CD8-positive, alpha-beta memory T cell (primary cell): ENCODE measurements around the gene CALML6. TPM values are rescaled to one million over a fixed set of nuclear protein-coding genes. Genes with fewer than 3 reads are reported as not detected.

ENCODE experiments used
- CTCF ChIA-PET: fragments of 350-600 bp; sonication (Branson Sonifier 250); formaldehyde crosslinking; loops from one replicate; lab custom pipeline; 2021; ENCODE audit warnings: antibody characterized with exemption; lab: Charles Lee
- POLR2A ChIA-PET: fragments of 350-600 bp; sonication (Branson Sonifier 250); formaldehyde crosslinking; loops from one replicate; lab custom pipeline; 2021; ENCODE audit warnings: antibody characterized with exemption; lab: Charles Lee
- DNase-seq, 5 donors: peaks; one replicate each; pipeline versions ENCODE4 v3.0.0 to v3.0.0-alpha.2; 2020 to 2022; ENCODE audit warnings: mixed read lengths in 1 of 5
- H3K27ac ChIP-seq: one replicate; pipeline ENCODE4 v1.7.0; 2013; ENCODE audit warnings: low read depth, mild to moderate bottlenecking, low read length, moderate library complexity
- H3K27me3 ChIP-seq: 2 replicates; pipeline ENCODE4 v1.7.0; 2013; ENCODE audit warnings: low read length, mild to moderate bottlenecking; ENCODE audit not compliant: insufficient read depth, poor library complexity, severe bottlenecking
- H3K36me3 ChIP-seq: 2 replicates; pipeline ENCODE4 v1.7.0; 2013; ENCODE audit warnings: mild to moderate bottlenecking, low read length, moderate library complexity; ENCODE audit not compliant: insufficient read depth
- H3K4me1 ChIP-seq: 2 replicates; pipeline ENCODE4 v1.7.0; 2013; ENCODE audit warnings: mild to moderate bottlenecking, low read length, moderate library complexity; ENCODE audit not compliant: insufficient read depth
- H3K4me3 ChIP-seq: 2 replicates; pipeline ENCODE4 v1.7.0; 2013; ENCODE audit warnings: mild to moderate bottlenecking, low read length
- H3K9me3 ChIP-seq: 2 replicates; pipeline ENCODE4 v1.7.0; 2013; ENCODE audit warnings: mild to moderate bottlenecking, low read length
- H3K27ac Mint-ChIP-seq, 8 donors: one replicate each; pipeline ENCODE4 v1.8.0; 2020 to 2021; ENCODE audit warnings: mixed read lengths in 8 of 8, mild to moderate bottlenecking in 6 of 8, inconsistent platforms in 3 of 8, moderate library complexity in 3 of 8
- H3K27me3 Mint-ChIP-seq, 2 donors: one replicate each; pipeline ENCODE4 v1.8.0; 2020 to 2021; ENCODE audit warnings: mixed read lengths in 2 of 2, mild to moderate bottlenecking in 1 of 2, moderate library complexity in 1 of 2
- H3K36me3 Mint-ChIP-seq, 3 donors: one replicate each; pipeline ENCODE4 v1.8.0; 2020 to 2021; ENCODE audit warnings: mixed read lengths in 3 of 3, inconsistent platforms in 1 of 3, mild to moderate bottlenecking in 1 of 3
- H3K4me1 Mint-ChIP-seq, 3 donors: one replicate each; pipeline ENCODE4 v1.8.0; 2020 to 2021; ENCODE audit warnings: mixed read lengths in 3 of 3, inconsistent platforms in 1 of 3, mild to moderate bottlenecking in 1 of 3
- H3K4me3 Mint-ChIP-seq, 7 donors: one replicate each; pipeline ENCODE4 v1.8.0; 2020 to 2021; ENCODE audit warnings: mixed read lengths in 7 of 7, mild to moderate bottlenecking in 6 of 7, moderate library complexity in 4 of 7, inconsistent platforms in 2 of 7
- H3K9me3 Mint-ChIP-seq, 5 donors: one replicate each; pipeline ENCODE4 v1.8.0; 2020 to 2022; ENCODE audit warnings: mixed read lengths in 5 of 5, mild to moderate bottlenecking in 3 of 5, moderate library complexity in 2 of 5, inconsistent platforms in 1 of 5
- polyA plus RNA-seq: library from polyadenylated mRNA; unstranded; fragments of 300-500 nt; fragmentation: Illumina TruSeq; gene quantifications from one replicate; pipeline ENCODE4 v1.2.3, GENCODE V29; 2021
- total RNA-seq, 2 experiments: library from RNA; stranded (reverse); gene quantifications; one replicate each; pipeline ENCODE4 v1.2.3, GENCODE V29; 2021

The CALML6 gene
- total and polyA plus RNA-seq, 3 experiments from 2014 or later = 0.46 to 0.78 TPM; not detected in 1

GRCh38 chr1:1947493-1947892 is 32.4 kb downstream of the CALML6 start:
- ChIA-PET POLR2A (no interaction called here), CTCF (no interaction called here)
- H3K36me3 Mint-ChIP-seq = peaks cover 0 to 6% (median 0%) of the 10 kb centered on the region in 3 donors
- peaks cover 7 to 23% of the 10 kb centered on the region in 2 donors for H3K27me3 Mint-ChIP-seq
- no peak overlapping the region for H3K27ac Mint-ChIP-seq
- H3K9me3 Mint-ChIP-seq = peaks cover 0 to 6% (median 3%) of the 10 kb centered on the region in 5 donors
- H3K36me3 ChIP-seq = no peaks in the 10 kb centered on the region
- DNase-seq = no peak
- no peak overlapping the region for H3K27ac ChIP-seq
- peaks cover 3% of the 10 kb centered on the region for H3K9me3 ChIP-seq
- H3K4me3 Mint-ChIP-seq = no peak overlapping the region
- no peak overlapping the region for H3K4me3 ChIP-seq
- H3K27me3 ChIP-seq = no peaks in the 10 kb centered on the region
- peaks cover 0 to 7% (median 2%) of the 10 kb centered on the region in 3 donors for H3K4me1 Mint-ChIP-seq
- H3K4me1 ChIP-seq = peaks cover 8% of the 10 kb centered on the region

DNA sequence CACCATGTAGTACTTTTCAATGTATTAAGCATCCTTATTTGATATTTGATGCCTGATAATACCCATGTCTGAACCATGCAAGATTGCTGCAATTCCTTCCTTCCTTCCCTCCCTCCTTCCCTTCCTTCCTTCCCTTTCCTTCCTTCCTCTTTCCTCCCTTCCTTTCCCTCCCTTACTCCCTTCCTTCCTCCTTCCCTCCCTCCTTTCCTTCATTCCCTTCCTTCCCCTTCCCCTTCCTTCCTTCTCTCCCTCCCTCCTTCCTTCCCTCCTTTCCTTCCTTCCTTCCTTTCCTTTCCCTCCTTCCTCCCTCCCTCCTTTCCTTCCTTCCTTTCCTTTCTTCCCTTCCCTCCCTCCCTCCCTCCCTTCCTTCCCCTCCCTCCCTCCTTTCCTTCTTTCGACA is 33.7 kb downstream of the CALML6 start:
- H3K4me3 Mint-ChIP-seq = no peak overlapping the region
- Histone ChIP-seq H3K4me1 (peaks cover 5% of the 10 kb centered on the region), H3K36me3 (no peaks in the 10 kb centered on the region), H3K27me3 (no peaks in the 10 kb centered on the region), H3K9me3 (peaks cover 3% of the 10 kb centered on the region), H3K27ac (no peak overlapping the region), H3K4me3 (no peak overlapping the region)
- H3K27ac Mint-ChIP-seq = no peak overlapping the region
- H3K36me3 Mint-ChIP-seq = peaks cover 0 to 6% (median 0%) of the 10 kb centered on the region in 3 donors
- H3K27me3 Mint-ChIP-seq = peaks cover 7 to 25% of the 10 kb centered on the region in 2 donors
- ChIA-PET CTCF (no interaction called here), POLR2A (no interaction called here)
- peaks cover 0 to 6% (median 2%) of the 10 kb centered on the region in 3 donors for H3K4me1 Mint-ChIP-seq
- H3K9me3 Mint-ChIP-seq = peaks cover 0 to 6% (median 3%) of the 10 kb centered on the region in 5 donors
- DNase-seq = no peak

GRCh38 chr1:1950940-1951339 is 35.9 kb downstream of the CALML6 start:
- CTCF ChIA-PET = no interaction called here
- Mint-ChIP-seq H3K27ac (no peak overlapping the region), H3K4me1 (no peaks in the 10 kb centered on the region), H3K9me3 (peaks cover 2 to 6% (median 4%) of the 10 kb centered on the region in 5 donors), H3K4me3 (peak overlapping the region in 1 of 7 donors; percentile 35), H3K36me3 (peaks cover 0 to 6% (median 0%) of the 10 kb centered on the region in 3 donors), H3K27me3 (peaks cover 10 to 24% of the 10 kb centered on the region in 2 donors)
- Histone ChIP-seq H3K9me3 (peaks cover 3% of the 10 kb centered on the region), H3K27ac (no peak overlapping the region), H3K36me3 (no peaks in the 10 kb centered on the region), H3K4me1 (no peaks in the 10 kb centered on the region), H3K4me3 (no peak overlapping the region), H3K27me3 (no peaks in the 10 kb centered on the region)
- POLR2A ChIA-PET = no interaction called here
- DNase-seq = no peak

DNA sequence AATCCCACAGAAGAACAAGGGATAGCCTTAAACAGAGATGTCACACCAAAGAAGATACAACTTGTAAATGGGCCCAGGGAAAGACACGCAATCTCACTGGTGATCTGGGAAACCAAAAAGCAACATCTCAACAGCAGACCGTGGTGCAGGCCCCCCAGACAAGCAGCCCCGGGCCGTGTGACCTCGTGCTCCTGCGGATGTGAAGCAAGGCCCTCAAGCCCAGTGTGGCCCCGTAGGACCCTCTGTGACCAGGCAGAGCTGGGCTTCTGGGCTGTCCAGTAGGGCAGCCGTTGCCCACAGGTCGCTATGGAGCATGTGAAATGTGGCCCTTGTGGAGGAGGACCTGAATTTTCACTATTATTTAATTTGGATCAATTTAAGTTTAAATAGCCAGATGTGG is 39.0 kb downstream of the CALML6 start:
- Mint-ChIP-seq H3K27ac (no peak overlapping the region), H3K4me1 (no peaks in the 10 kb centered on the region), H3K36me3 (peaks cover 0 to 6% (median 0%) of the 10 kb centered on the region in 3 donors), H3K27me3 (peaks cover 11 to 36% of the 10 kb centered on the region in 2 donors), H3K9me3 (peaks cover 2 to 6% (median 4%) of the 10 kb centered on the region in 5 donors), H3K4me3 (no peak overlapping the region)
- H3K4me1 ChIP-seq = no peaks in the 10 kb centered on the region
- DNase-seq = no peak
- ChIA-PET POLR2A (no interaction called here), CTCF (no interaction called here)
- no peaks in the 10 kb centered on the region for H3K36me3 ChIP-seq
- H3K9me3 ChIP-seq = peaks cover 3% of the 10 kb centered on the region
- H3K27me3 ChIP-seq = no peaks in the 10 kb centered on the region
- no peak overlapping the region for H3K4me3 ChIP-seq
- H3K27ac ChIP-seq = no peak overlapping the region

GRCh38 chr1:1954831-1955441 is 39.9 kb downstream of the CALML6 start:
- no peak for DNase-seq
- peaks cover 0 to 6% (median 0%) of the 10 kb centered on the region in 3 donors for H3K36me3 Mint-ChIP-seq
- peaks cover 2% of the 10 kb centered on the region for H3K27me3 ChIP-seq
- H3K9me3 Mint-ChIP-seq = peaks cover 2 to 6% (median 4%) of the 10 kb centered on the region in 5 donors
- peak overlapping the region in 1 of 8 donors; percentile 63 for H3K27ac Mint-ChIP-seq
- H3K36me3 ChIP-seq = no peaks in the 10 kb centered on the region
- no peaks in the 10 kb centered on the region for H3K4me1 ChIP-seq
- H3K27me3 Mint-ChIP-seq = peaks cover 15 to 36% of the 10 kb centered on the region in 2 donors
- H3K4me3 Mint-ChIP-seq = peak overlapping the region in 1 of 7 donors; percentile 56
- H3K4me3 ChIP-seq = no peak overlapping the region
- H3K27ac ChIP-seq = no peak overlapping the region
- H3K9me3 ChIP-seq = peaks cover 3% of the 10 kb centered on the region
- POLR2A ChIA-PET = no interaction called here
- no peaks in the 10 kb centered on the region for H3K4me1 Mint-ChIP-seq
- CTCF ChIA-PET = interaction anchor here (1.9 kb wide), 1 partner anchor 90 kb away, joined by 6 read pairs; no protein-coding TSS in a partner anchor

DNA sequence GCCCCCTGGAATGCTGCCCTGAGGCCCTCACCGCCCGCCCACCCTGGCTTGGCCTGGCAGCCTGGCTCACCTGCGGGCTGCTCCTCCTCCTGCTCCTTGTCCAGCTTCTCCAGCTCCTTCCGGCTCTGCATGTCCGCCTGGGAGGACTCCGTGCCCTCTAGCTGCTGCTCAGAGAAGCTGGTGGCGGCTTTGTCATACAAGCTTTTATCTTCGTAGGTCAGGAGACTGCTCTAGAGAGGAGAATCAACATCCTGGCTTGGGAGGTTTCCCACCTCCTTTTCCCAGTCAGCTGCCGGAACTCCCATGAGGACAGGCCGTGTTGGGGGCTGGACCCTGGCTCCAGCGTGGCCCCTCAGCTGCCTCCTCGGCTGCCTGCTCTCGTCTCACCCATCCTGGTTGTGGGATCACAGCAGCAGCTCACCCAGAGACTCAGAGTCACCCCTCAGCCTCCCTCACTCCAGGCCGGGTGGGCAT is 40.6 kb downstream of the CALML6 start:
- peaks cover 5% of the 10 kb centered on the region for H3K27me3 ChIP-seq
- H3K27ac ChIP-seq = no peak overlapping the region
- Mint-ChIP-seq H3K27me3 (peaks cover 17 to 34% of the 10 kb centered on the region in 2 donors), H3K4me1 (no peaks in the 10 kb centered on the region), H3K27ac (no peak overlapping the region), H3K9me3 (peaks cover 2 to 6% (median 4%) of the 10 kb centered on the region in 5 donors), H3K4me3 (no peak overlapping the region), H3K36me3 (peaks cover 0 to 6% (median 0%) of the 10 kb centered on the region in 3 donors)
- H3K36me3 ChIP-seq = no peaks in the 10 kb centered on the region
- POLR2A ChIA-PET = no interaction called here
- no peak for DNase-seq
- H3K4me1 ChIP-seq = no peaks in the 10 kb centered on the region
- H3K9me3 ChIP-seq = peaks cover 3% of the 10 kb centered on the region
- CTCF ChIA-PET = interaction anchor here (1.9 kb wide), 1 partner anchor 89 kb away, joined by 6 read pairs; no protein-coding TSS in a partner anchor
- H3K4me3 ChIP-seq = no peak overlapping the region

GRCh38 chr1:1956101-1956500 is 41.0 kb downstream of the CALML6 start:
- Histone ChIP-seq H3K4me3 (no peak overlapping the region), H3K27me3 (peaks cover 5% of the 10 kb centered on the region), H3K4me1 (no peaks in the 10 kb centered on the region), H3K27ac (no peak overlapping the region), H3K36me3 (no peaks in the 10 kb centered on the region), H3K9me3 (peaks cover 2% of the 10 kb centered on the region)
- no peak for DNase-seq
- H3K9me3 Mint-ChIP-seq = peaks cover 0 to 4% (median 2%) of the 10 kb centered on the region in 5 donors
- peaks cover 20 to 34% of the 10 kb centered on the region in 2 donors for H3K27me3 Mint-ChIP-seq
- ChIA-PET POLR2A (no interaction called here), CTCF (interaction anchor here (1.9 kb wide), 1 partner anchor 89 kb away, joined by 6 read pairs; no protein-coding TSS in a partner anchor)
- peaks cover 0 to 3% (median 0%) of the 10 kb centered on the region in 3 donors for H3K36me3 Mint-ChIP-seq
- no peak overlapping the region for H3K4me3 Mint-ChIP-seq
- no peak overlapping the region for H3K27ac Mint-ChIP-seq
- H3K4me1 Mint-ChIP-seq = no peaks in the 10 kb centered on the region
